HUDEP-2 (cell line): ENCODE measurements around the gene ISOC1.

Experiments
- DNase-seq, 76 experiments: peaks; one replicate each; lab custom pipeline; 2025; ENCODE audit not compliant: unreplicated experiment in 76 of 76; lab: John Stamatoyannopoulos, UW

Gene ISOC1

DNA sequence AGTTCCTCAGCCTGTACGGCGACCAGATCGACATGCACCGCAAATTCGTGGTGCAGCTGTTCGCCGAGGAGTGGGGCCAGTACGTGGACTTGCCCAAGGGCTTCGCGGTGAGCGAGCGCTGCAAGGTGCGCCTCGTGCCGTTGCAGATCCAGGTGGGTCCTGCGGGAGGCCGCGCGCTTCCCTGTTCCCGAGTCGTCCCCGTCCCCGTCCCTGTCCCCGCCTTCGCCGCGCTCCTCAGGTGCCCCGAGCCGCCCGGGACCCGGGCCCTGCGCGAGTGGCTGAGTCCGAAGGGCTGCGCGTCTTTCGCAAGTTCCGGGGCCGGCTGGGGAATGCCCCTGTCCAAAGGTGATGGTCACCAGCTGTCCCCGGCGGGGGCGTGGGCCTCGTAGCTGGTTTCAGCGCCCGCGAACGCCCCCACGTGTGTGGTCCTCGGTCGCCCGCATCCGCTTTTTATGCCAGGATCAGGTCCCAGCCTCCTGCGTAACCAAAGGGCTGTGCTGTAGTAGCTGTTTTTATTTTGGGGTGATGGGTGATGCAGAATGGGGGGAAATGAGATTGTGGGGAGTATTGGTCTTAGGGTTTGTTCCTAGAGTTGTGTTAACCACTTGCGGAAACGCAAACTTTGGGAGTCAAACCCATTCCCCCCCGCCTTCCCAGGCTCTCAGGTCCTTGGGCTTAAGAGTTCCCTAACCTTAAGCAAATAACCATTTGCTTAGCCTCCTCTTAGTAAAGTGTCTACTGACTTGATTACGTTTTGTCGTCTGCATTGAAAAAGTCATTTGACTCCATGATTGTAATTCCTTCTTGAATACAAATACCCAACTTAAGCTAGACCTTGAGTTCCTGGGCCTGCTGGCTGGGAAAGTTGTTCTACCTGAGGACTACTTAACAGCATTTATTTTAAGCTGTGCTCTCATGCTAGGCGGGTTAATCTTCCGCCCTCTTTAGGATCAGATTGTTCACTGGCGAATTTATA, 663 bp downstream of the ISOC1 start:
- DNase-seq, result peak in 37 of 76 experiments; percentile 1 to 83 (median 29)

DNA sequence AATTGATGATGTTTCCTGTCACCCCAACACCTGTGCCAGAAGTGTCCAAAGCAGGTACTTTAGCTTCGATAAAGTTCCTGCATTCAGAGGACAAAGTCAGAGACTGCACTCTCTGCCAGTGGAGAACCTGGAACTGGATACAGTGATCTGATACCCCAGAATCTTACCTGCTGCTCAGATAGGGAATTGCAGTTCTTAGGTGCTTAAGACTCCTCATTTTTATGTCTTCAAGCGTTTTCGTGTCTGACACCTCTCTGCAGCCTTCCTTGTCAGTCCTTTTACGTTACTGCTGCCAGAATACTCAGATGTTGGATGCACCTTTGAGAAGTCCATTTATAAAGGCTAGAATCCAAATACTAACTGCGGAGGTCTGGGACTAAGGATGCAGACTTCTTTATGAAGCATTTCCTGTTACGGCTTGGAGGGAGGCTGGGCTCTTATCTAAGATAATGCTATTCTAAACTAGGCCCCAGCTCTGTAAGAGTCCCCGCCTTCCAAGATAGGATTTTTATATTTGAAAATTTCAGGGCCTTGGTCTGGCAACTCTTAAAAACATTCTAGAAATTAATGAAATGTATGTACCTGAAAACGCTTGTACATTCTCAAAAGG, 1.9 kb downstream of the ISOC1 start:
- DNase-seq, result peak in 1 of 76 experiments; percentile 4

DNA sequence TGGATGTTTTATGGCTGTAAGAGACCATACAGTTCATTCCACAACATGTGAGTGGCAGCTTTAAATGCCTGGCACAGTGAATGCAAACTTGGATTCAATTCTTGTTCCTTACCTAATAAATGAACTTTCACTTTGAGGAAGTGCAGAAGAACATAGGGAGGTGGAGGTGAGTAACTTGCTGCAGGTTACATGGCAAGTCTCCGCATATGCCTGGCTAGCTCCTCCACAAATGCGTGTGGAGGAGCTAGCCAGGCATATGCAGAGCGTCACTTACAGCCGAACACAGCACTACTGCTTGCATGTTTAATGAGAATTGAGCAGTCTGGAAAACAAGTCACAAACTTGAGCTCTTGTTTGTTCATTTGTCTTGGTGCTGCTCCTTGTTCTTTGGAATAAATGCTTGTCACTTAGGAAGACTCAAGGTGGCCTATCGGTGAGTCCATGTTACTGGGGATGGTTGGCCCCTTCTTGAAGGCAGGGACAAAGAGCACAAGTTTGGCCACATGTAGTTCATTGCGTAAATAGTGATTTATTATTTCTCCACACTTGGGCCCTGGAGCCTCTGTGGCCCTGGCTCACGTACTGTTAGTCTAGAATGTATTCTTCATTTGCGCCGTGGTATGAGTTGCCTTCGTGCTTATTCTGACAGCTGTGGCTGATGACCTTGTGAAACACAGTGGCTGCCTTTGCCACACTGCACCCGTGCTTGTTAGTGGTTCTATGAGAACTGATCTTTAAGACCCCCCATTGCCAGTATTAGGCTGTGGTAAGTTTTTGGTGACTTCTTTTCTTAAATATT, 3.1 kb downstream of the ISOC1 start:
- DNase-seq, result no peak

DNA sequence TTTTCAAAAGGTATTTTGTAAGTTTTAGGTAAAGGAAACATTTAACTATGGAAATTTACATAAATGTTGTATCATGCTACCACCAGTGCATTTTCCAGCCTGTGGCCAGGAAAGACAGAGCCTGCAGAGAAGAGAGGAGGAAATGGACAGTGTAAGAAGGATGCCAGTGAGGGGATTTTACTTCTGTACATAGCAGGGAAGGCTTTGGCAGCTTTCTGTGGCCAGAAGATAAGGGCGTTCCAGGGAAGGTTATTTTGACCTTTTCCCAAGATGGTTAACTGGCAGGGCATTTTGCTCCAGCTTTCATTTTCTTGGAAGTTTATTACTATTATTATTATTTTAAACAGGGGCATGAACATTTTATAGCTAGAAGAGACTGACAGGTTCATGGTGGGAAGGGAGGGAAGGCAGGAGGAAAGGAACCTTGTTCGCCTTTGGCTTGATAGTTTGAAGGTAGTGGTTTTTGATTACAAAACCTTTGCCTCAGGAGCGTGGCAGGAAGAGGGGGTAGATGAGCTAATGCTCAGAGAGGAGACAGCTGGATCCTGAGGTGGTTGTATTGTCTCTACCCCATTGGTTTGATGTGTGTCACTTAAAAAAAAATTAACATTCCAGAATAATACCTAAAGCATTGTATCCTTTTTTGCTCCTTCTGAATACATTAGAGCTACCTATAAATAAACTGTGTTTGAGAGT, 4.1 kb downstream of the ISOC1 start:
- DNase-seq, result no peak

DNA sequence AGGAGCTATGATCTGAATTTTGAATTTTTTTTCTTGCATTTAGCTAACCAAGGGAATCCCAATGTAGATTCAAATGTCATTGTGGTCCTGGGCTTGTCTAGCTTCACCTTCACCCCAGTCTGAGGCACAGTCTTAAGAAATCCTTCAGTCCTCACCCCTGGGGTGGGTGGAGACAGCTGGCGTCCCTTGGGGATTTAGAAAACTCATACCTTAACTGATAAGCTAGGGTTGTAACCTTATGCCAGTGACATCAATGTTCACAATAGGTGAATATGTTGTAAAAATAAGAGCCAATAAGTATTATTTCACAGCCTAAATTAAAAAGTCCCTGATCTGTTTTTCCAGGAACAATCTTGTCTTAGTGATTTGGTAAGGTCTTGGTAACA, 4.6 kb downstream of the ISOC1 start:
- no peak for DNase-seq

DNA sequence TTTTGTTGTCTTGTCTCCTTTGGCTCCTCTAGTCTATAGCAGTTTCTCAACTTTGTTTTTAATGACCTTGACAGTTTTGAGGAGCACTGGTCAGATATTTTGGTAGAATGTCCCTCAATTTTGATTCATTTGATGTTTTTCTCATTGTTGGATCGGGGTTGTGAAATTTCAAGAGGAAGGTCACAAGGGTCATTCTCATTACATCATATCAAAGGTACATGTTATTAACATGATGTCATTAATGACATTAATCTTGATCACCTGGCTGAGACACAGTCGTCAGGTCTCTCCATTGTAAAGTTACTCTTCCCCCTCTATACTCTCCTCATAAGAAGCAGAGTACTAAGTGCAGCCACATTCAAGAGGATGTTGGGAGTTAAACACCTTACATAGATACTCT, 7.2 kb downstream of the ISOC1 start:
- DNase-seq, result no peak

DNA sequence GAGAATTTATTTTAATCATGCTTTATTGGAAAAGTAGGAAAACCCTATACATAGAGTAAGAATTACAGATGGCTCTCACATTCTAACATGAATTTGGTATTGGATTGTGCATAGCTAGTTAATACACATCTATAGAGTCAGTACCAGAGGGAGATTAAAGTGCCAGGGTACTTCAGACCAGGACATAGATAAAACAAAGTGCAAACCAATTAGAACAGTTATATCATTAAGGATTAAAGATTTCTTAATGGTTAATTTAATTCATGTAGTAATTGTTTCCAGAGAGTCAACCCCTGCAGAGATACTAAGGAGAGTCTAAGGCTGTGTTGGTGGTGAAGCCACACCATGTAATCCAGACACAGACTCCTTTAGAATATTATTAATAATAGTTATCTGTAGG, 8.8 kb downstream of the ISOC1 start:
- DNase-seq, result no peak

DNA sequence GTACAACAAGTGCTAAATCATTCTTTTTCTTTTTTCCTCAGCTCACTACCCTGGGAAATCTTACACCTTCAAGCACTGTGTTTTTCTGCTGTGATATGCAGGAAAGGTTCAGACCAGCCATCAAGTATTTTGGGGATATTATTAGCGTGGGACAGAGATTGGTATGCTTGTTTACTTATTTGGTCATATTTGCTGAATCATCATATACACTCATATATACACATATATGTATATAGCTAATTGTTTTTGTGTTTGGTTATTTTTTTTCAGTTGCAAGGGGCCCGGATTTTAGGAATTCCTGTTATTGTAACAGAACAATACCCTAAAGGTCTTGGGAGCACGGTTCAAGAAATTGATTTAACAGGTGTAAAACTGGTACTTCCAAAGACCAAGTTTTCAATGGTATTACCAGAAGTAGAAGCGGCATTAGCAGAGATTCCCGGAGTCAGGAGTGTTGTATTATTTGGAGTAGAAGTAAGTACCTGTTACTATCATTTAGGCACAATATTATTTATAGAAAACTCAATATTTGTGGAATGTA, 10.4 kb downstream of the ISOC1 start:
- DNase-seq, result no peak

DNA sequence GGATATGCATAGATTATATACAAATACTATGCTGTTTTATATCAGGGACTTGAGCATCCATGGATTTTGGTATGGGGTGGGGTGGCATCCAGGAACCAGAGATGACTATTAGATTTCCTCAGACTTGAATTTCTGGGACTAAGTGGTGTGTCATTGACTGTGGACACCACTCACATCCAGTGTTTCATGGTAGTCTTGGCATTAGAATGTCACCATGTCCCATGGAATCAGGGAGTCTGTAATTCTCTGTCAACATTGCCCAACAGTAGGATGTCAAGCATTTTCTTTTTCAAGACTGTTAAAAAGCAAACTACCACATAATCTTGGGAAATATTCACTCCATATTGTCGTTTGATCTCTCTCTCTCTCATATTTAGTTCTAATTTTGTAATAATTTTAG, 13.1 kb downstream of the ISOC1 start:
- no peak for DNase-seq

DNA sequence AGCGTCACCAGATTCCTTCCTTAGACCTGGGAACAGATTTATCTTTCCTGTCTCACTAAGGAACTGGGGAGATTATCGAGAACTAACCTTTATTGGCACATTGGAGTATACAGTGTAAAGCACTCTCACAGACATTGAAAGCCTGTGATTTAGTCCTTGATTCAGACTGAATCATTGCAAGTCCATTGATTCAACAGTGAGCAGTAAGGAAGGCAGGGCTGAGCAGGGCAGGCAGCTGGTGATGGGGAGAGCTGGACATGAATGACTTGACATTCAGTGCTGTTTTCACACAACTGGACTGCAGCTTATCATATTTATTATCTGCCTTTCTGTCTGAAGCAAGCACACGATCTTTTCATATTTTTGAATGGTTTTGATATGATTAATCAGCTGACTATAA, 16.2 kb downstream of the ISOC1 start:
- DNase-seq, result no peak

DNA sequence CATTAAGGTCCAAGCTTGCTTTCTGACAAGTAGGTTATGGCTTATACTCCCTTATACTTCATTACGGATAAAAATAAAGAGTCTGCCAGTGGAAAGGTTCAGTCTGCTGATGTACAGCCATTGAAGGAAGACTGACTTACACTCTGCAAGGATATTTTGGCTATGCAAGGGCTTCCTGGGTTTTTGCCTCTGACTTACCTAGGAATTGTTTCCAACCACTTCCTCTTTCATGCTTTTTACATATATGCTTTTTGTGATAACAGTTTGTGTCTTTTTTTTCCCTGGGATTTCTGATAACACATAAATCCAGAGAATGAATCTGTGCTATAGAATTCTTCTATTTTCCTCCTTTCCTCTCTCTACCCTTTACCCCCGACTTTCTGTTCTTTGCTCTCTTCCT, 16.8 kb downstream of the ISOC1 start:
- DNase-seq, result no peak

DNA sequence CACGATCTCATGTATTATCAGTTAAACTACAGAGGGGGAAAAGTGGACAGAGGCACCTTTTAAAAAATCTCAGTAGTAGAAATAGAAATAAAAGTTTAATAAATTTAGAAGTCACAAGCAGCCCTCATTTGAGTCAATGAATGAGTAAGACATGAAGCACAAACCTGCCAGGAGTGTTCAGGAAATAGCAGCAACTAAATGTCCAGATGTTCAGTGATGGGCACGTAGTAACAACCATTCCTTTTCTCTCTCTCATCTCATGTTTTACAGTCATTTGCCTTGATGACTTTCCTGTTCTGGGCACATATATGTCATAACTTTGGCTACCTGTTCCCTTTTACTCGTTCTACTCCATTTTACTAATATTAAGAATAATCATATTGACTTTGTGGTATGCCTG, 17.7 kb downstream of the ISOC1 start:
- no peak for DNase-seq

DNA sequence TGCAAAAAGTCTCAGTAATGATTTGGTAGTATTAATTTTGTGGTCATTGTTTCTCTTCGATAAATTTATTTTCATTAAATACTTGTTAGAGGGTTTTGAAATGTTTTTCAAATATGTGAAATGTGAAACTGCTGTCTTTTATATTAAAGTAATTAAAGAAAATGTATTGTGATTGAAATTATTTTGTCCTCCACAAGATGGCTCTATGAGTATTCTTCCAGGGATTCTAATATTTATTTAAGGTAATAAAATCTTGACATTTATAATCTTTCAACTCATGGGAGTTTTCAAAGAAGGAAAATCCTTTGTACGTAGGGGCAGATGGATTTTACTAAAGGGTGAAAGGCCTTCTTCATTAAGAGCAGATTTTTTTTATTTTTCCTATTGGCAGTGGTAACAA, 19.3 kb downstream of the ISOC1 start:
- no peak for DNase-seq

DNA sequence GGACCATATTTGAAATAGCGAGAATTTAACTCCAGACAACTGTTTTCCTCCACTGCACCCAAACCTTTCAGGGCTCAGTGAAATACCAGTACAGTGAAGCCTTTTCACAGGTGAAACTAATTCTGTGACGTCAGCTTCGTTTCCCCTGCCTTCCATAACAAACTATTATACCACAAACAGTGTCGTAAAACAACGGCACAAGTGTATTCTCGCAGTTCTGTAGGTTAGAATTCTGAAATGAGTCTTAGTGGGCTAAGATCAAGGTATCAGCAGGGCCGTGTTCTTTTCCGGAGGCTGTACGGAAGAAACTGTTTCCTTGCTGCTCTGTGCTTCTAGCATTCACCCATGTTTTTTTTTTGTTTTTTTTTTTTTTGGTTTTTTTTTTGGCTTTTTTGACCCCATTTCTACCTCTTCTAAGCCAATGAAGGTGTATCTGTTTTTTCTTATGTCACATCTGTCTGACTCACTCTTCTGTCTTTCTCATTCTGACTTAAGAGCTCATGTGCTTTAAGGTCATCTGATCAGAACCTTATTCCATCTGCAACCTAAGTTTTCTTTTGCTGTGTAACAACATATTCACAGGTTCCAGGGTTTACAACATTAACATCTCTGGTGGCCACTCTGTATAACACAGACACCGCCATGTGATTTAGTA, 20.1 kb downstream of the ISOC1 start:
- DNase-seq, result no peak

DNA sequence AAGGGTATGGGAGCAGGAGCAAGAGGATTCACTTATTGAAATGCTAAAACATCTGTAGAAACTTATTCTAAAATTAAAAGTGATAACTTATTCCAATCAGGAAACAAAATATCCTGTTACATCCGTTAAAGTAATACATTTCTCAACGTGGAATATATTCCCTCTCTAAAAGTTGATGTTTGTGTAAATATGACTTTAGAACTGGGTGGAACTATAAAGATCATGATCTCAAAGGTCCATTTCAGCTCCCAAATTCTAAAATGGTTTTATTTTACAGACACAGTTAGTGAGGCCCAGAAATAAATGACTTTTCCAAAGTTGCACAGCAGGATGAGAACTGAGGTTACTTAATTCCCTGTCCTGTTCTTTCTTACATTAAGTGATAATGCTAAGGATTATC, 21.1 kb downstream of the ISOC1 start:
- no peak for DNase-seq

DNA sequence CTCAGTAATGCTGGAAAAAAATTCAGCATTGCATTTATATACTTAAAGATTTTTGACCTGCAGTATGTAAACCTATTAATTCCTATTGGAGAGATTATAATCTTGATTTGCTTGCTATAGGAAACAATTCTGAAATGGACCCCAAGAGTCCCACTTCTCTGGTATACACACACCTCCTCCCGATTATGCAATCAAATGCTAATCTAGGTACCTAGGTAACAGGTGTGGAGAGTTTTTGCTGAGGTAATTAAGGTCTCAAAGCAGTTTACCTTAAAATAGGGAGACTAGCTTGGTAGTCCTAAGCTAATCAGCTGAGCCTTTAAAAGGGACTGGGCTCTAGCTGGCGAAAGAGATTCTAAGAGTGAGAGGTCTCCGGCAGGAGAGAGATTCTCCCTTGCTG, 22.2 kb downstream of the ISOC1 start:
- DNase-seq, result no peak

DNA sequence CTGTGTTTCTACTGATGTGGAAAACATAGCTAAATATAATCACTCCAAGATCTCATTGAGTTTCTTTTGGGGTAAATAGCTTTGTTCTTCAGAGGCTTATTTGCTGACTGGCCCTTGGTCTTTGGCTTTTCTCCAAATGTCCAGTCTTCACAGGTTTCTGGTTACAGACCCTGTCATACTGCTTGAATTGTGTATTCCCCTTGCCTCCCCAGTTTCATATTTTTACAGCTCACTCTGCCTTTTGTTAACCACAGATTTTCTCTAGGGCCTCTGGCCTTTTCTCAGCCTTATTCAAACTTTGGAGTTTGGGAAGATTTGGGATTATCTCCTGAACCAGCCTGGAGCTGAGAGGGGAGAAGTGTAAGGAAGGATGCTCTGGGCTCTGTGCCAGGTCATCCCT, 23.9 kb downstream of the ISOC1 start:
- DNase-seq, result no peak

DNA sequence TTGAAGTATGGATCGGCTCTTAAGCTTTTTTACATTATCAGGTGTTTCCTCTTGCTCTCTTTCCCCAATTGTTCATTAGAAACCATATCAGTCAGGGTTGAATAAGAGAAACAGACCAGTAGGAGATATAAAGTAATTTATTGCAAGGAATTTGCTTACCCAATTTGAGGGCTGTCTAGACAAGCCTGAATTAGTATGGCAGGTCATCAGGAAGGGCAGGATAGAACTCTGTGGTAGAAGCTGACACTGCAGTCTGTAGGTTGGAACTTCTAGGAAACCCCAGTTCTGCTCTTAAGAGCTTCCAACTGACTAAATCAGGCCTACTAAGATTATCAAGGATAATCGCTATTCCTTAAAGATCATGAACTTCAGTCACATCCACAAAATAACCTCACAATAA, 24.3 kb downstream of the ISOC1 start:
- no peak for DNase-seq

DNA sequence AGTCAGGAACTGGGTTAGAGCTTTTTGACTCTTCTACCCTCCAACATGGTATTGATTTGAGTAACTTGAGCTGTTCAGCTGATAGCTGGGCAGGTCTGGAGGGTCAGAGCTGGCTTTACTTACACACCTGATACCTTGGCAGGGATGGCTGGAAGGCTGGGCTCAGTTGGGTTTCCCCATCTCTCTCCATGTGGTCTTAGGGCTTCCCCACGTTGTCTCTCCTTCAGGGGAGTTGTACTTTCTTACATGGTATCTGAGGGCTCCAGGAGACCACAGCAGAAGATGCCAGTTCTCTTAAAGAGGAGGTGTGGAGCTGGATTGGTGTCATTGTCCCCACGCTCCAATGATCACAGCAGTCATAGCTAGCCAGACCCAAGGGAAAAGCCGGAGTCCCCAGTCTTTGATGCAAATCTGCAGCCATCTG, 25.6 kb downstream of the ISOC1 start:
- DNase-seq, result no peak

DNA sequence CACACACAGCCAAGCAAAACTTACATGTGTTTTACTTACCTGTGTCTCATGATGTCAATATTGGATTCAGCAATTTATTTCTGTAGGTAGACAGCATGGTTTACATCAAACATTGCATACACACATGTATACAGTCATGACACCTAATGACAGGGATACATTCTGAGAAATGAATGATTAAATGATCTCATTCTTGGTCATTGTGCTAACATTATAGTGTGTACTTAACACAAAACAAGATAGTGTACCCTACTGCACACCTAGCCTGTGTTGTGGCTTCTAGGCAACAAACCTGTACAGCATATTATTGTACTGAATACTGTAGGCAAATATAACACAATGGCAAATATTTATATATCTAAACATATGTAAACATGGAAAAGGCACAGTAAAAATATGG, 28.0 kb downstream of the ISOC1 start:
- no peak for DNase-seq
